Panc1 (cell line): Measurements from ENCODE around the gene RHBG. TPM values are rescaled to one million over a fixed set of nuclear protein-coding genes. Genes with fewer than 3 reads are reported as not detected.

Experiments
- ATAC-seq: fragments of 200-7000 bp; cut with Tn5 transposase; 2 replicates; pipeline ENCODE4 v1.9.1; 2020; ENCODE audit warnings: mild to moderate bottlenecking, moderate library complexity
- BruUV-seq: library from RNA; stranded (reverse); fragments of 400-500 nt; replicated peaks from 2 replicates; lab custom pipeline; 2021; lab: Mats Ljungman, UMichigan
- CTCF ChIA-PET: fragments of 300-600 bp; sonication (Branson Sonifier 250); formaldehyde crosslinking; loops from one replicate; lab custom pipeline; 2022; ENCODE audit warnings: antibody characterized with exemption; lab: Charles Lee
- POLR2A ChIA-PET: fragments of 300-600 bp; sonication (Branson Sonifier 250); formaldehyde crosslinking; loops from one replicate; lab custom pipeline; 2022; ENCODE audit warnings: antibody characterized with exemption; lab: Charles Lee
- DNase-seq: peaks from one replicate; pipeline ENCODE4 v3.0.0-alpha.2; 2010; ENCODE audit warnings: low read depth, low spot score
- H3K27ac ChIP-seq: 2 replicates; pipeline ENCODE4 v1.5.1; 2011; ENCODE audit warnings: mild to moderate bottlenecking, low read length, inconsistent platforms
- H3K27me3 ChIP-seq: fragments of 200-500 bp; sonication (Bioruptor generic); 2 replicates; pipeline ENCODE4 v1.6.0; 2014; ENCODE audit warnings: low read length, inconsistent platforms; ENCODE audit not compliant: control insufficient read depth, insufficient read depth
- H3K36me3 ChIP-seq: fragments of 200-500 bp; sonication (Bioruptor generic); 2 replicates; pipeline ENCODE4 v1.5.1; 2014; ENCODE audit warnings: inconsistent platforms, mild to moderate bottlenecking, low read length, moderate library complexity; ENCODE audit not compliant: control insufficient read depth, insufficient read depth
- H3K4me1 ChIP-seq: 2 replicates; pipeline ENCODE4 v1.5.1; 2011; ENCODE audit warnings: inconsistent platforms, mild to moderate bottlenecking, low read length, moderate library complexity; ENCODE audit not compliant: control insufficient read depth, insufficient read depth
- H3K4me3 ChIP-seq, 2 experiments: 2 replicates each; pipeline ENCODE4 v1.5.1; 2011 to 2012; ENCODE audit warnings: low read depth in 2 of 2, low read length in 2 of 2, mild to moderate bottlenecking in 2 of 2, inconsistent platforms in 1 of 2, moderate library complexity in 1 of 2
- H3K9me3 ChIP-seq: fragments of 200-500 bp; sonication (Bioruptor generic); 2 replicates; pipeline ENCODE4 v1.5.1; 2014; ENCODE audit warnings: low read depth, mild to moderate bottlenecking, inconsistent platforms, low read length, moderate library complexity; ENCODE audit not compliant: control insufficient read depth, insufficient read depth
- CTCF ChIP-seq: fragments of 450-650 bp; IDR thresholded peaks from 2 replicates; pipeline ENCODE4 v1.5.1; 2017; ENCODE audit warnings: mild to moderate bottlenecking
- POLR2AphosphoS5 ChIP-seq: IDR thresholded peaks from 2 replicates; pipeline ENCODE4 v1.6.1; 2012; ENCODE audit warnings: mild to moderate bottlenecking, low read depth, low read length, moderate library complexity
- REST ChIP-seq, 2 experiments: IDR thresholded peaks; 2 replicates each; pipeline ENCODE4 v1.6.1; 2011 to 2012; ENCODE audit warnings: low read depth in 2 of 2, control low read depth in 1 of 2, low read length in 1 of 2, mild to moderate bottlenecking in 1 of 2, moderate library complexity in 1 of 2; ENCODE audit not compliant: insufficient read depth in 1 of 2
- SIN3A ChIP-seq: IDR thresholded peaks from 2 replicates; pipeline ENCODE4 v1.6.1; 2012; ENCODE audit warnings: low read depth, mild to moderate bottlenecking, low read length, moderate library complexity, borderline replicate concordance; ENCODE audit not compliant: insufficient read depth
- TCF7L2 ChIP-seq: IDR thresholded peaks from 2 replicates; pipeline ENCODE4 v1.6.1; 2011; ENCODE audit warnings: mild to moderate bottlenecking, low read depth, low read length, inconsistent platforms
- in situ Hi-C: cut with HindIII; loops from 2 replicates; pipeline ENCODE4 v1.10.0; 2016; ENCODE audit warnings: low sequenced_read_pairs, low pct_unique_long_range_greater_than_20kb
- intact Hi-C: fragments of 100-400 bp; cut with micrococcal nuclease; formaldehyde crosslinking; loops from one replicate; pipeline ENCODE4 v1.10.0; 2022; ENCODE audit not compliant: unreplicated experiment
- total RNA-seq: library from RNA; stranded (reverse); gene quantifications from one replicate; pipeline ENCODE4 v1.2.1, GENCODE V29; 2021; ENCODE audit not compliant: unreplicated experiment

The RHBG gene
- total RNA-seq, 1 experiment from 2014 or later, result 0.28 TPM

GRCh38 chr1:156384007-156384406 lies 15.0 kb downstream of the RHBG start:
- ATAC-seq (no peak), DNase-seq (no peak)
- H3K36me3 ChIP-seq, result no peaks in the 10 kb centered on the region
- no peaks in the 10 kb centered on the region for H3K4me1 ChIP-seq
- no peaks in the 10 kb centered on the region for H3K27me3 ChIP-seq
- in situ Hi-C loops (no loop called here), intact Hi-C loops (no loop called here)
- no TSS peak for BruUV-seq
- TF ChIP-seq CTCF (no peak), SIN3A (no peak), TCF7L2 (no peak), REST (IDR thresholded peaks at IDR 0.05; ENCODE audit: insufficient read depth in 1 of 2, low read depth in 2 of 2, low read length in 1 of 2) (no peak), POLR2AphosphoS5 (no peak)
- H3K9me3 ChIP-seq, result no peaks in the 10 kb centered on the region
- ChIA-PET POLR2A (no interaction called here), CTCF (interaction anchor here (0.6 to 2.2 kb wide), 4 partner anchors 25 to 62 kb away, joined by 3 to 12 read pairs (median 8); no protein-coding TSS in a partner anchor)
- H3K27ac ChIP-seq, result no peak overlapping the region
- H3K4me3 ChIP-seq, result no peak overlapping the region

GRCh38 chr1:156384658-156385057 lies 15.6 kb downstream of the RHBG start:
- Histone ChIP-seq H3K4me1 (no peaks in the 10 kb centered on the region), H3K4me3 (no peak overlapping the region), H3K9me3 (no peaks in the 10 kb centered on the region), H3K27me3 (no peaks in the 10 kb centered on the region), H3K27ac (no peak overlapping the region), H3K36me3 (no peaks in the 10 kb centered on the region)
- TF ChIP-seq SIN3A (no peak), POLR2AphosphoS5 (no peak), TCF7L2 (no peak), REST (IDR thresholded peaks at IDR 0.05; ENCODE audit: insufficient read depth in 1 of 2, low read depth in 2 of 2, low read length in 1 of 2) (no peak), CTCF (no peak)
- CTCF ChIA-PET, result interaction anchor here (0.6 to 2.3 kb wide), 7 partner anchors 11 to 61 kb away, joined by 3 to 99 read pairs (median 7); no protein-coding TSS in a partner anchor
- BruUV-seq, result no TSS peak
- in situ Hi-C loops, result no loop called here
- intact Hi-C loops, result loop anchor here (1.0 kb wide), 1 partner anchor 60 kb away; no protein-coding TSS in a partner anchor
- DNase-seq (no peak), ATAC-seq (no peak)
- POLR2A ChIA-PET, result no interaction called here
